Pons (tissue), 1 donor: ENCODE measurements around the gene TM2D3.
"Not testable (repeated sequence)": the region's sequence is repeated elsewhere in the genome, so short reads cannot be mapped to it uniquely, and the experiment has no call there.

Source experiments
- DNase-seq: peaks from one replicate; pipeline ENCODE4 v3.0.0-alpha.2; 2016; ENCODE audit warnings: low spot score

Gene TM2D3

GRCh38 chr15:101657171-101657570 is 5.0 kb upstream of the TM2D3 start:
- no peak for DNase-seq

DNA sequence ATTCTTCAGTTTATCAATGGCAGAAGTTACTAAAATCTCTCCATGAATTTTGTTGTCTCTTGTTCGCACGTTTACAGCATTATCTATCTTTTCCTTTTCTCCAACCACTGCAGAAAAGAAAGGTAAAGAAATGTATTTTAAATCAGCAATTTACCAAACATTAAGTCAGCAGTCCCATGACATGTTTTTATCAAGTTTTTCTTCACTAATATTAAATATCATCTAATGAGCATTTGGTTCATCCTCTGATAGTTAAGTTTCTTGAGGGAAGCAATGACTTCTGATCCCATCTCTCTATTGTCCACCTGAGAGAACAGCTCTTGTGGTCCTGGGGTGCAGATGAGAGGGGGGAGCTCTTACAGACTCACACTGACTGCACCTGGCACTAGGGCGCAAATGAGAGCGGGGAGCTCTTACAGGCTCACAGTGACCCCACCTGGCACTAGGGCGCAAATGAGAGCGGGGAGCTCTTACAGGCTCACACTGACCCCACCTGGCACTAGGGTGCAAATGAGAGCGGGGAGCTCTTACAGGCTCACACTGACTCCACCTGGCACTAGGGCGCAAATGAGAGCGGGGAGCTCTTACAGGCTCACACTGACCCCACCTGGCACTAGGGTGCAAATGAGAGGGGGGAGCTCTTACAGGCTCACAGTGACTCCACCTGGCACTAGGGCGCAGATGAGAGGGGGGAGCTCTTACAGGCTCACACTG is 2.6 kb upstream of the TM2D3 start:
- DNase-seq, result not testable (repeated sequence)

- DNase-seq, result no peak
Observed at GRCh38 chr15:101654171-101654570, 2.0 kb upstream of the TM2D3 start.

- no peak for DNase-seq
Observed at GRCh38 chr15:101652786-101653430, 727 bp upstream of the TM2D3 start.

- DNase-seq, result no peak
Observed at GRCh38 chr15:101651554-101652097, 555 bp downstream of the TM2D3 start.

DNA sequence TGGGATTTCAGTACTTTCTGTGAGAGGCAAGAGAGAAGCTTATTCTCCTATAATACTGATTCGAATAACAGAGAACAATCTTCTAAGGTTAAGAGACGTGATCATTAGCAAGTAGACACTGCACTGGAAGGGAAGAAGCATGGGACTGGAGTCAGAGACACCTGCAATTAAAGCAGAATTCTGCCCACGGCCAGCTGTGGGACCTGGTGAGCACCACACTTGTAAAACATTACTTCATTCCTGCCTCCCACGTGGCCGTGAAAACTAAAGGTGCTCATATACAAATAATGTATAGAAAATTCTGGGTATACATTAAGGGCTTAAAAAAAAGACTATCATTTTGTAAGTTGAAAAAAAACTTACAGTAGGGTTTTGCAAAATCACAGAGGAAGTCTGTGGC is 2.0 kb downstream of the TM2D3 start:
- DNase-seq, result no peak

- no peak for DNase-seq
Observed at GRCh38 chr15:101648356-101648755, 3.8 kb downstream of the TM2D3 start.

DNA sequence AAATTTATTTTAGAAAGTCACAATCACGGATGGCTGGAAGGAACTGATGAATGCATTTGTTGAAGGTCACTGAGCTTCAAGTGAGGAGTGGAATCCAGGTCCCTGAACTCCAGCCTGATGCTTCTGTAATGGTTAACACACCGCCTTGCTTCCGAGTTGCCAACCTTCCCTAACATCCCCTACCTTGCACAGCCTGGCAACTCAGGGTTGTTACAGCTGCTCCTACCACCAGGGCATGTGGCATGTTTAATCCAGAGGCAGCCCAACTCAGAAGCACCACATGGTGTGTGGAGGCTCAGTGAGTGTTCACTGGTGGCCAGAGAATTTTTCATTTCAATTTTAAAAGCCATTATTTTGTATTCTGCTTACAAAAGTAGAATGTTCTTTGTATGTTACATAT is 4.9 kb downstream of the TM2D3 start:
- no peak for DNase-seq

- no peak for DNase-seq
Observed at GRCh38 chr15:101646672-101647071, 5.5 kb downstream of the TM2D3 start.

DNA sequence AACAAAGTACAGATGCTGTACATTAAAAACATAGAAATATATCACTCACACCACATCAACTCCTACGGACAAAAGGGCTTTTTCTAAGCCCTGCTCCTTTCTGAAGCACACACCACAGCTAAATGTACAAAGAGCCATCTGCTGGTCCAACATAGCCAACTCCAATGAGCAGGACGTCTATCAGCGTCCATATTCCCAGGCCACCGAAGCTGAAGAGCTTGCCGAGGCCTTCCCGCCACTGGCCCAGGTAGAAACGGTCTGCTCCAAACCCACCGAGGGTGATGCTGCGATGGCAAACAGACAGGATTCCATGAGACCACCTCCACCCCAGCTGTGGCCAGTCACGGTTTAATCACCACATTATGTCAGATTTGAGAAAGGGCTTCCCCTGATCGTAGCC is 9.8 kb downstream of the TM2D3 start:
- DNase-seq, result peak; percentile 88

- no peak for DNase-seq
Observed at GRCh38 chr15:101641894-101642293, 10.3 kb downstream of the TM2D3 start.

- peak; percentile 95 for DNase-seq
Observed at GRCh38 chr15:101641129-101641764, 10.9 kb downstream of the TM2D3 start.

GRCh38 chr15:101639667-101640066 is 12.5 kb downstream of the TM2D3 start:
- peak; percentile 56 for DNase-seq

DNA sequence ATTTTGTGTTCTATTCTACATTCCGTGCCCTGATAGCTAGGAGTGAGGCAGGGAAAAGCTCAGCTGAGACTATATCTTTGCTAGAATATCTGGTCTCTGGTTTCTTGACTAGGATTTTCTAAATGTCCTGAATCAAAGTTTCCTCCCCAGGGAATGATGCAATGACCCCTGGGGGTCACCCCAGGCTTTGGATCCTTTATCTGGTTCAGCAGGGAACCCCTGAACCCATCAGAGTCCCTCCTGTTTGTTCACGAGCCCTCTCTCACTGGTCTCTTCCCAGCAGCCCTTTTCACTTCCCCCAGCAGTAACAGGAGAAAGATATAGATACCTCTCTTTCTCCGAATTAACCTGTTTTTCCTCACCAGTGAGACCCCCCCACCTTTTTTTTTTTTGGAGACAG is 14.3 kb downstream of the TM2D3 start:
- no peak for DNase-seq

DNA sequence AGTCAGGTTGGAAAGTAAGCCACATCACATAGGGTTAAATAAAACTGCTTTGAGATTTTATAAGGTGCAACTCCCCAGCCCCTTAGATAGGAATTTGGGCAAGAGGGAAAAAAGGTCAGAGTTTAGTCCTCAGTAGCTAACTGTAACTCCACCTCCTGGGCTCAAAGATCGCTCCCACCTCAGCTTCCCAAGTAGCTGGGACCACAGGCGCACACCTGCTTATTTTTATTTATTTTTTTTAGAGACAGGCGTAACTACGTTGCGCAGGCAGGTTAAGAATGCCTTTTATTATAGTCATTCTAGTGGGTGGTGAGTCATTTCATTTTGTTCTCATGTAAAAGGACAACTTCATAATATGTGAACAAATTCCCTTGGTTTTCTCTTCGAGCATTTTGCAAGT is 14.7 kb downstream of the TM2D3 start:
- DNase-seq, result no peak

- DNase-seq, result no peak
Observed at GRCh38 chr15:101637038-101637437, 15.1 kb downstream of the TM2D3 start.

DNA sequence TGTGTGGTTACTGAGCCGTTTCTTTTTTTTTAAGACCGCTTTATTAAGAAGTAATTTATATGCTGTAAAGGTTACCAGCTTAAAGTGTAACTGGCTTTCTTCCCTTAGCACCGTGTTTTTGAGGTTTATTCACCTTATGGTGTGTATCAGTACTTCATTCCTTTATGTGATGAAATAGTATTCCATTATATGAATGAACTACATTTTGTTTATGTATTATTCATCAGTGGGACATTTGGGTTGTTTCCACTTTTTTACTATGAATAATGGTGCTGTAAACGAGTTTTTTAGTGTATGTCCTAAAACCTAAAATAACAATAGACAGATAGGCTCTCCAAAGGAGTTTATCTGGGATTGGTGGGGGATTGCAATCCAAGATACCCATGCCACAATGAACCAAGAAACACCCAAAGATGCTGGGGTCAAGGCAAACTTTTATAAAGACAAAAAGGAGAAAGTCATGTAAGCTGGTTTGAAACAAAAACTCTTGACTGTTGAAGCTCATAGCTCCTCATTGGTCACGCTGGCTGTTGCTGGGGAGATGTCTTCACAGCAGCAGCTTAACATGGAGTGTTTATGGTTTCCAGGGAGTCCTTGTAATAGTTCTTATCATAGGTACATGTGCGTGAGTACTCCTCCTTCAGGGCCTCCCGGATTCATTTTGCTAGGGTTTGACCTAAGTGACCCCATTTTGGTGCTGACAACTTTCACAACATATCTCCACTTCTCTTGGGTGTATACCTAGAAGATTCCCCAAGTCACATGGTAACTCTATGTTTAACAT is 16.0 kb downstream of the TM2D3 start:
- DNase-seq, result no peak

- no peak for DNase-seq
Observed at GRCh38 chr15:101633356-101633755, 18.8 kb downstream of the TM2D3 start.

DNA sequence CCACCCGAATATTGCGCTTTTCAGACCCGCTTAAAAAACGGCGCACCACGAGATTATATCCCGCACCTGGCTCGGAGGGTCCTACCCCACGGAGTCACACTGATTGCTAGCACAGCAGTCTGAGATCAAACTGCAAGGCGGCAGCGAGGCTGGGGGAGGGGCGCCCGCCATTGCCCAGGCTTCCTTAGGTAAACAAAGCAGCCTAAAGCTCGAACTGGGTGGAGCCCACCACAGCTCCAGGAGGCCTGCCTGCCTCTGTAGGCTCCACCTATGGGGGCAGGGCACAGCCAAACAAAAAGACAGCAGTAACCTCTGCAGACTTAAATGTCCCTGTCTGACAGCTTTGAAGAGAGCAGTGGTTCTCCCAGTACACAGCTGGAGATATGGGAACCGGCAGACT is 25.5 kb downstream of the TM2D3 start:
- not testable (repeated sequence) for DNase-seq

DNA sequence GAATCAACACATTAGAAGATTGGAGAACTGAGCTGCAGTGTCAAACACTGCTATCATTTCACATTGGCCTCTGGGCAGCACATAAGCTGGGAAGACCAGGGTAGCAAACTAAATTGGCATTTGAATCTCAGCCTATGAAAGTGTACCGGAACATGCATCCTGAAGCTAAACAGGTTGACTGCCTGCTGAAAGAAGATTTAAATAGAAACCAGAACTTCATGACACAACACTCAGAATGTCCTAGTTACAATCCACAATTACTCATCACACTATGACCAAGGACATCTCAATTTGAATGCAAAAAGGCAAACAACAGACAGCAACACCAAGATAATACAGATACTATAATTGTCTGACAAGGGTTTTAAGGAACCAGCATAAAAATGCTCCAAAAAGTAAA is 26.2 kb downstream of the TM2D3 start:
- DNase-seq, result no peak

DNA sequence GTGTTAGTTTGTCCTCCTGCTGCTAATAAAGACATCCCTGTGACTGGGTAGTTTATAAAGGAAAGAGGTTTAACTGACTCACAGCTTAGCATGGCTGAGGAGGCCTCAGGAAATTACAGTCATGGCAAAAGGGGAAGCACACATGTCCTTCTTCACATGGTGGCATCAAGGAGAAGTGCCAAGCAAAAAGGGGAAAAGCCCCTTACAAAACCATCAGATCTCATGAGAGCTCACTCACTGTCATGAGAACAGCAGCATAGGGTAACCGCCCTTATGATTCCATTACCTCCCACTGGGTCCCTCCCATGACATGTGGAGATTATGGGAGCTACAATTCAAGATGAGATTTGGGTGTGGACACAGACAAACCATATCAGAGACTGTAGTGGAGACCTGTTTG is 27.0 kb downstream of the TM2D3 start:
- DNase-seq, result no peak
